ENCODE measurements around the gene PARP9. TPM values are rescaled to one million over a fixed set of nuclear protein-coding genes. Genes with fewer than 3 reads are reported as not detected.

Gene PARP9
- total RNA-seq, 1 donor from 2014 or later = 1.0 TPM

- no peaks in the 10 kb centered on the region for H3K79me2 ChIP-seq (ENCODE audit: low read depth)
- H2AFZ ChIP-seq (replicated peaks) = no peak overlapping the region
- H3K27me3 ChIP-seq = no peaks in the 10 kb centered on the region
- H3K9me3 ChIP-seq (ENCODE audit: low read depth) = no peaks in the 10 kb centered on the region
- H3K27ac Mint-ChIP-seq = no peak overlapping the region
- H3K9me3 Mint-ChIP-seq = no peaks in the 10 kb centered on the region
- H3K27me3 Mint-ChIP-seq (ENCODE audit: insufficient read depth, low read depth) = no peaks in the 10 kb centered on the region
- H3K4me1 ChIP-seq = no peaks in the 10 kb centered on the region
- H3K36me3 Mint-ChIP-seq = no peaks in the 10 kb centered on the region
- H3K9ac ChIP-seq = no peak overlapping the region
- peaks cover under 1% of the 10 kb centered on the region for H3F3A ChIP-seq (ENCODE audit: low read depth)
- H3K4me3 Mint-ChIP-seq = no peak overlapping the region
- peaks cover 4% of the 10 kb centered on the region for H3K36me3 ChIP-seq
- H3K4me2 ChIP-seq = no peak overlapping the region
- H3K4me1 Mint-ChIP-seq = peaks cover 3% of the 10 kb centered on the region
- no peaks in the 10 kb centered on the region for H4K20me1 ChIP-seq (ENCODE audit: low read depth)
- TF ChIP-seq EZH2phosphoT487 (IDR thresholded peaks at IDR 0.05) (no peak), EZH2 (IDR thresholded peaks at IDR 0.05) (no peak), CTCF (IDR thresholded peaks at IDR 0.05) (no peak)
- H3K4me3 ChIP-seq = no peak overlapping the region
- DNase-seq (ENCODE audit: low spot score) = no peak
- H3K27ac ChIP-seq = no peak overlapping the region
Measured at GRCh38 chr3:122519693-122520092, 44.4 kb downstream of the PARP9 start.

- peaks cover 12% of the 10 kb centered on the region for H3K4me1 ChIP-seq
Measured at GRCh38 chr3:122516846-122517360, 47.2 kb downstream of the PARP9 start.

GRCh38 chr3:122515870-122516269 lies 48.2 kb downstream of the PARP9 start:
- H3K4me1 ChIP-seq = peaks cover 22% of the 10 kb centered on the region
- H3K27ac ChIP-seq = no peak overlapping the region
- DNase-seq (ENCODE audit: low spot score) = no peak
- no peak overlapping the region for H3K9ac ChIP-seq
- peaks cover 33% of the 10 kb centered on the region for H4K20me1 ChIP-seq (ENCODE audit: low read depth)
- H3K27me3 Mint-ChIP-seq (ENCODE audit: insufficient read depth, low read depth) = peaks cover 3% of the 10 kb centered on the region
- peaks cover 7% of the 10 kb centered on the region for H3F3A ChIP-seq (ENCODE audit: low read depth)
- no peaks in the 10 kb centered on the region for H3K27me3 ChIP-seq
- H3K4me3 ChIP-seq = no peak overlapping the region
- peaks cover 3% of the 10 kb centered on the region for H3K36me3 Mint-ChIP-seq
- H3K9me3 Mint-ChIP-seq = no peaks in the 10 kb centered on the region
- no peak for TF ChIP-seq CTCF (IDR thresholded peaks at IDR 0.05)
- TF ChIP-seq EZH2 (IDR thresholded peaks at IDR 0.05) = no peak
- no peak for TF ChIP-seq EZH2phosphoT487 (IDR thresholded peaks at IDR 0.05)
- no peaks in the 10 kb centered on the region for H3K9me3 ChIP-seq (ENCODE audit: low read depth)
- H2AFZ ChIP-seq (replicated peaks) = peak overlapping the region; percentile 57
- H3K4me3 Mint-ChIP-seq = peak overlapping the region; percentile 57
- no peak overlapping the region for H3K4me2 ChIP-seq
- H3K4me1 Mint-ChIP-seq = peaks cover 22% of the 10 kb centered on the region
- no peak overlapping the region for H3K27ac Mint-ChIP-seq
- peaks cover 33% of the 10 kb centered on the region for H3K79me2 ChIP-seq (ENCODE audit: low read depth)
- H3K36me3 ChIP-seq = no peaks in the 10 kb centered on the region

More at GRCh38 chr3:122516846-122517360, 47.2 kb downstream of the PARP9 start:
- no peak for DNase-seq (ENCODE audit: low spot score)
- no peak overlapping the region for H3K4me2 ChIP-seq
- Mint-ChIP-seq H3K9me3 (no peaks in the 10 kb centered on the region), H3K27me3 (ENCODE audit: insufficient read depth, low read depth) (peaks cover 2% of the 10 kb centered on the region), H3K4me1 (peaks cover 13% of the 10 kb centered on the region), H3K4me3 (no peak overlapping the region), H3K36me3 (no peaks in the 10 kb centered on the region), H3K27ac (no peak overlapping the region)
- H3K36me3 ChIP-seq = no peaks in the 10 kb centered on the region
- H4K20me1 ChIP-seq (ENCODE audit: low read depth) = peaks cover 22% of the 10 kb centered on the region
- H3K9ac ChIP-seq = no peak overlapping the region
- TF ChIP-seq EZH2 (IDR thresholded peaks at IDR 0.05) = no peak
- no peak for TF ChIP-seq CTCF (IDR thresholded peaks at IDR 0.05)
- TF ChIP-seq EZH2phosphoT487 (IDR thresholded peaks at IDR 0.05) = no peak
- no peaks in the 10 kb centered on the region for H3K9me3 ChIP-seq (ENCODE audit: low read depth)
- H3K27me3 ChIP-seq = no peaks in the 10 kb centered on the region
- H3K79me2 ChIP-seq (ENCODE audit: low read depth) = peaks cover 23% of the 10 kb centered on the region
- peaks cover 7% of the 10 kb centered on the region for H3F3A ChIP-seq (ENCODE audit: low read depth)
- H2AFZ ChIP-seq (replicated peaks) = no peak overlapping the region
- H3K4me3 ChIP-seq = no peak overlapping the region
- no peak overlapping the region for H3K27ac ChIP-seq

Data from neural progenitor cell (in vitro differentiated cells).